Body of pancreas (tissue), 4 donors: ENCODE results near the gene DNPEP. TPM values are rescaled to one million over a fixed set of nuclear protein-coding genes. Genes with fewer than 3 reads are reported as not detected.

ENCODE experiments used
- ATAC-seq: fragments of 150-250 bp; one replicate; pipeline ENCODE4 v1.9.1; 2016
- DNase-seq, 4 donors: peaks; one replicate each; pipeline ENCODE4 v3.0.0-alpha.2; 2019
- H3K27ac ChIP-seq, 4 donors: fragments of 200-600 bp; sonication (generic); 1 replicate in 3 of 4; 2 replicates in 1 of 4; pipeline versions ENCODE4 v1.5.1 to v1.6.1; 2016 to 2019; ENCODE audit warnings: mild to moderate bottlenecking in 1 of 4, mixed read lengths in 1 of 4, moderate library complexity in 1 of 4
- H3K27me3 ChIP-seq, 2 donors: fragments of 200-600 bp; sonication (generic); one replicate each; pipeline ENCODE4 v1.6.0; 2016; ENCODE audit warnings: mild to moderate bottlenecking in 1 of 2
- H3K36me3 ChIP-seq, 2 donors: fragments of 200-600 bp; sonication (generic); replicated peaks in 1 of 2; 2 replicates each; pipeline ENCODE4 v1.5.1; 2016; ENCODE audit warnings: low read depth in 2 of 2; ENCODE audit not compliant: insufficient read depth in 1 of 2
- H3K4me1 ChIP-seq: fragments of 200-600 bp; sonication (generic); one replicate; pipeline ENCODE4 v1.6.0; 2016
- H3K4me3 ChIP-seq, 2 donors: fragments of 200-600 bp; sonication (generic); 1 replicate in 1 of 2; 2 replicates in 1 of 2; pipeline ENCODE4 v1.5.1; 2016 to 2019
- H3K9me3 ChIP-seq, 3 donors: fragments of 200-600 bp; sonication (generic); 1 replicate in 2 of 3; 2 replicates in 1 of 3; pipeline ENCODE4 v1.5.1; 2016
- CTCF ChIP-seq, 7 experiments: fragments of 450-650 bp in 4 of 7; fragments of 200-600 bp in 3 of 7; sonication (generic) in 3 of 7; IDR thresholded peaks; one replicate each; pipeline ENCODE4 v1.5.1; 2016 to 2019; ENCODE audit warnings: antibody characterized with exemption in 7 of 7
- POLR2A ChIP-seq, 3 donors: fragments of 450-650 bp; IDR thresholded peaks; one replicate each; pipeline ENCODE4 v1.6.1; 2016; ENCODE audit warnings: antibody characterized with exemption in 3 of 3, mild to moderate bottlenecking in 2 of 3
- WGBS, 2 donors: methylation state at CpG; one replicate each; pipeline ENCODE4 v1.1.5; 2017; 5-methylcytosine and 5-hydroxymethylcytosine counted together
- intact Hi-C: fragments of 100-400 bp; cut with DNase I; formaldehyde crosslinking; loops from one replicate; pipeline ENCODE4 v1.15.1; 2023
- total RNA-seq, 2 donors: library from RNA; depleted of rRNA; stranded (reverse); fragments of >200 nt; gene quantifications; one replicate each; pipeline ENCODE4 v1.1.0, GENCODE V29; 2016

Gene DNPEP
- total RNA-seq, 2 donors from 2014 or later: 18.4 to 24.7 TPM

DNA sequence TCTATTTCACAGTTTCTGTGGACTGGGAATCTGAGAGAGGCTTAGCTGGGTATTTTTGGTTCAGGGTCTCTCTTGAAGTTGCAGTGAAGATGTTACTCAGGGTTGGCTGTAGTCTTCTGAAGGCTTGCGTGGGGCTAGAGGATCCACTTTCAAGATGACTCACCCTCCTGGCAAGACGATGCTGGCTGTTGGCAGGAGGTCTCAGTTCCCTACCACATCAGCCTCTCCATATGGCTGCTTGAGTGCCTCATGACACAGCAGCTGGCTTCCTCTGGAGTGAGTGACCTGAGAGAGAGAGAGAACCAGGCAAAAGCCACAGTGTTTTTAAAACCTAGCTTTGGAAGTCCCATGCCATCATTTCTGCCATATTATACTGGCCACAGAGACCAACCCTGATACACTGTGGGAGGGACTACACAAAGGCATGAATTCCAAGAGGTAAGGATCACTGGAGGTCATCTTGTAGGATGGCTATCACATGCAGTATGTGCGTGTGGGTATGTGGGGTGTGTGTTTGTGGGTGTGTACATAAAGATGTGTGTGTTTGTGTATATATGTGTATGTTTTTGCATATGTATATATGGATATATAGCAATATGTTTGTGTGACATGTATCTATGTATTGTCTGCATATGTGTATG, 25.1 kb downstream of the DNPEP start:
- H3K9me3 ChIP-seq: no peaks in the 10 kb centered on the region
- WGBS, 2 donors: 56 to 68% methylated on average over 3 of the region's 3 CpGs
- DNase-seq (peak in 3 of 4 donors; percentile 30 to 59 (median 39)), ATAC-seq (peak; percentile 50)
- H3K27ac ChIP-seq: no peak overlapping the region
- intact Hi-C loops: no loop called here
- peaks cover 0 to 12% of the 10 kb centered on the region in 2 donors for H3K27me3 ChIP-seq
- no peaks in the 10 kb centered on the region for H3K36me3 ChIP-seq
- peaks cover 11% of the 10 kb centered on the region for H3K4me1 ChIP-seq
- no peak overlapping the region for H3K4me3 ChIP-seq
- no peak for TF ChIP-seq POLR2A (IDR thresholded peaks at IDR 0.05)

GRCh38 chr2:219362072-219362471, 25.6 kb downstream of the DNPEP start:
- intact Hi-C loops: no loop called here
- Histone ChIP-seq H3K27ac (no peak overlapping the region), H3K36me3 (no peaks in the 10 kb centered on the region), H3K4me3 (no peak overlapping the region), H3K9me3 (no peaks in the 10 kb centered on the region), H3K27me3 (peaks cover 0 to 12% of the 10 kb centered on the region in 2 donors), H3K4me1 (peaks cover 11% of the 10 kb centered on the region)
- WGBS, 2 donors: 94 to 96% methylated on average over 5 of the region's 5 CpGs
- ATAC-seq (no peak), DNase-seq (no peak)
- TF ChIP-seq CTCF (IDR thresholded peaks at IDR 0.05) (no peak), POLR2A (IDR thresholded peaks at IDR 0.05) (no peak)

DNA sequence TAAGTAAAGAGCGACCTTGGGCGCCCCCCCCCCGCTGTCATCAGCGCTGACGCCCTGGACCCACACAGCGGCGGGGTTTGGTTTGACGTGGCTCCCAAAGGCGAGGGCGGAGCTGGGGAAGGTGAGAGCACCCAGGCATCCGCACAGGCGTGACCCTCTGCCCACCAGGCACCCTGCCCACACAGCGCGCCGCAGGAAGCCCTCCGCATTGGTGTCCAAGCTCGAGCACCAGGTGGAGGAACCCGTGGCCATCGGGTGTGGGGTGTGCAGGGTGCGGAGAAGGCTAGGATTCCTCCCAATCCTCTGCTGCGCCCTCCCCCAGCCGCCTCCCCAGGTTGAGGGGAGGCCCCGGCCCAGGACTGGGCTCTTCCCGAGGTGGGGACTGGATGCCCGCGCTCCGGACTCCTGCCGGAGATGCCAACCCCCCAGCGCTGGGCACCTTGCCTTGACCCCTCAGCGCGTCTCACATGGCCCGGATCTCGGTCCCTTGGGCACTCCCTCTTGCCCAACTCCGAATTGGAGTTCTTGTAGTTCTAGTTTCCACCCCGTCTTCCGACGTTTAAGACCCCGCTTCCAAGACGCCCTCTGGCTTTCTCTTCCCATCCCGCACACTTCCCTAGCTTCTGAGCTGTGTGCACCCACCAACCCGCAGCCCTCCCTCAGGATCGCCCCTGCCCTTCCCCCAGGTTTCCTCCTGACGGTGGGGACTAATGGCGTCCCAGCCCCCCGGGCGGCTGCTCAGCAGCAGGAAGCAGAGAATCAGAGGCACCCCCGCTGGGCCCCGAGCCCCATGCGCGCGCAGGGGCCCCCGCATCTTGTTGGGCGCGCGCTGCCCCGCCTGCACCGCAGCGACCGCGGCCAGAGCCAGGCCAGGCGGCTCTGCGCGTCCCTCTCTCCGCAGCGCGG, 29.3 kb downstream of the DNPEP start:
- H3K27ac ChIP-seq: no peak overlapping the region
- H3K36me3 ChIP-seq: no peaks in the 10 kb centered on the region
- DNase-seq: peak in 3 of 4 donors; percentile 12 to 31 (median 21)
- H3K4me3 ChIP-seq: no peak overlapping the region
- H3K9me3 ChIP-seq: no peaks in the 10 kb centered on the region
- peaks cover 11% of the 10 kb centered on the region for H3K4me1 ChIP-seq
- peaks cover 0 to 12% of the 10 kb centered on the region in 2 donors for H3K27me3 ChIP-seq
- ATAC-seq: no peak
- 1 to 3% methylated on average over 34 to 61 of the region's 66 CpGs for WGBS, 2 donors
- TF ChIP-seq CTCF (IDR thresholded peaks at IDR 0.05) (no peak), POLR2A (IDR thresholded peaks at IDR 0.05) (no peak)
- intact Hi-C loops: no loop called here

- peaks cover 0 to 12% of the 10 kb centered on the region in 2 donors for H3K27me3 ChIP-seq
- intact Hi-C loops: no loop called here
Measured at GRCh38 chr2:219356834-219357233, 30.9 kb downstream of the DNPEP start.

More at GRCh38 chr2:219356834-219357233, 30.9 kb downstream of the DNPEP start:
- Histone ChIP-seq H3K36me3 (no peaks in the 10 kb centered on the region), H3K4me1 (peaks cover 11% of the 10 kb centered on the region), H3K4me3 (no peak overlapping the region), H3K27ac (no peak overlapping the region), H3K9me3 (no peaks in the 10 kb centered on the region)
- 36 to 44% methylated on average over 1 of the region's 1 CpG for WGBS, 2 donors
- TF ChIP-seq POLR2A (IDR thresholded peaks at IDR 0.05) (no peak), CTCF (IDR thresholded peaks at IDR 0.05) (no peak)
- ATAC-seq (no peak), DNase-seq (peak in 1 of 4 donors; percentile 35)
